Hematopoietic multipotent progenitor cell (in vitro differentiated cells): ENCODE results near the gene IQSEC3. TPM values are rescaled to one million over a fixed set of nuclear protein-coding genes. Genes with fewer than 3 reads are reported as not detected.
"Not testable (repeated sequence)": the region's sequence is repeated elsewhere in the genome, so short reads cannot be mapped to it uniquely, and the experiment has no call there.

Experiments used
- DNase-seq, 3 donors: peaks; one replicate each; pipeline ENCODE4 v3.0.0-alpha.2; 2011 to 2015; ENCODE audit warnings: low read depth in 2 of 3, low spot score in 2 of 3
- total RNA-seq: library from RNA; depleted of rRNA; stranded (reverse); fragments of >200 nt; gene quantifications from one replicate; pipeline ENCODE4 v1.2.3, GENCODE V29; 2012

Gene IQSEC3
- total RNA-seq, 1 donor: 3.8 TPM

- DNase-seq: no peak
These were observed 108.7 kb downstream of the IQSEC3 start for GRCh38 chr12:175250-175649.

- DNase-seq: no peak
These were observed 109.2 kb downstream of the IQSEC3 start for GRCh38 chr12:175759-176158.

GRCh38 chr12:176321-177181, 110.0 kb downstream of the IQSEC3 start:
- no peak for DNase-seq

- no peak for DNase-seq
These were observed 110.9 kb downstream of the IQSEC3 start for GRCh38 chr12:177336-177979.

- DNase-seq: no peak
These were observed 111.6 kb downstream of the IQSEC3 start for GRCh38 chr12:177980-178828.

- DNase-seq: no peak
These were observed 112.2 kb downstream of the IQSEC3 start for GRCh38 chr12:178829-179109.

GRCh38 chr12:179131-179884, 112.7 kb downstream of the IQSEC3 start:
- DNase-seq: no peak

- DNase-seq: no peak
These were observed 113.3 kb downstream of the IQSEC3 start for GRCh38 chr12:179885-180284.

GRCh38 chr12:180445-180844, 113.9 kb downstream of the IQSEC3 start:
- peak in 2 of 3 donors; percentile 60 to 75 for DNase-seq

GRCh38 chr12:181921-182320, 115.4 kb downstream of the IQSEC3 start:
- DNase-seq: no peak

- no peak for DNase-seq
These were observed 115.9 kb downstream of the IQSEC3 start for GRCh38 chr12:182381-182892.

- peak in 1 of 3 donors; percentile 82 for DNase-seq
These were observed 118.4 kb downstream of the IQSEC3 start for GRCh38 chr12:184811-185575.

GRCh38 chr12:185576-185955, 119.0 kb downstream of the IQSEC3 start:
- no peak for DNase-seq

- no peak for DNase-seq
These were observed 119.5 kb downstream of the IQSEC3 start for GRCh38 chr12:186006-186625.

- DNase-seq: not testable (repeated sequence)
These were observed 121.7 kb downstream of the IQSEC3 start for GRCh38 chr12:187986-188909.

- DNase-seq: peak in 2 of 3 donors; percentile 62 to 63
These were observed 122.5 kb downstream of the IQSEC3 start for GRCh38 chr12:188910-189621.

- DNase-seq: no peak
These were observed 123.0 kb downstream of the IQSEC3 start for GRCh38 chr12:189622-189962.

- DNase-seq: no peak
These were observed 124.3 kb downstream of the IQSEC3 start for GRCh38 chr12:190881-191280.
